RCC 7860 (cell line): ENCODE results near the gene NFS1.
"Not testable (repeated sequence)": the region's sequence is repeated elsewhere in the genome, so short reads cannot be mapped to it uniquely, and the experiment has no call there.

Source experiments
- DNase-seq: peaks from one replicate; pipeline ENCODE4 v3.0.0-alpha.2; 2015; ENCODE audit warnings: low spot score
- FAIRE-seq: peaks from 2 replicates; lab custom pipeline; 2012; peaks lifted over from hg19 to GRCh38; lab: Jason Lieb, UNC

The NFS1 gene

GRCh38 chr20:35729836-35730582, 30.9 kb upstream of the NFS1 start:
- DNase-seq = no peak
- no peak for FAIRE-seq

DNA sequence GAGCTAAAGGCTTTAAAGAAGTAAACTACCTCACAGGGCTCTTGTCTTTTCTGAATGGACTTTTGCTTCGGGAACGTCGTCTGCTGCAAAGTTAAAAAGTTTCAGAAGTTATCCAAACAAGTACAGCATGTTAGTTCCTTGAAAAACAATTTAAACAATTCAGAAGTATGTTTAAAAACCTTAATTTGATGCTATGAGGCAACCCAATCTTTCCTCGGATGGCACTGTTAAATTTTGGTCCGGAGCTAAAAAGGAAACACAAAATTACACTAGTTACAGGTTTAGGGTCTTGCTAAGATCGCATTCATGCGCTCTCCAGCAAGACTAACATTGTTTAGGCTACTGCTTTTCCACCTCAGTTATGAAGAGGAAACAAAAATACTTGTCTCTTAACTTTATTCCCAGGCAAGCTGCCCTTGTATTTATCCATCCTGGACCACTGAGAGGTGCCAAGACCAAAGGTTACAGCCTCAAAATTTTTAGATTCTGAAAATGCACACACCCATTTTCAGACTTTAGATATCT, 30.2 kb upstream of the NFS1 start:
- no peak for DNase-seq
- no peak for FAIRE-seq

DNA sequence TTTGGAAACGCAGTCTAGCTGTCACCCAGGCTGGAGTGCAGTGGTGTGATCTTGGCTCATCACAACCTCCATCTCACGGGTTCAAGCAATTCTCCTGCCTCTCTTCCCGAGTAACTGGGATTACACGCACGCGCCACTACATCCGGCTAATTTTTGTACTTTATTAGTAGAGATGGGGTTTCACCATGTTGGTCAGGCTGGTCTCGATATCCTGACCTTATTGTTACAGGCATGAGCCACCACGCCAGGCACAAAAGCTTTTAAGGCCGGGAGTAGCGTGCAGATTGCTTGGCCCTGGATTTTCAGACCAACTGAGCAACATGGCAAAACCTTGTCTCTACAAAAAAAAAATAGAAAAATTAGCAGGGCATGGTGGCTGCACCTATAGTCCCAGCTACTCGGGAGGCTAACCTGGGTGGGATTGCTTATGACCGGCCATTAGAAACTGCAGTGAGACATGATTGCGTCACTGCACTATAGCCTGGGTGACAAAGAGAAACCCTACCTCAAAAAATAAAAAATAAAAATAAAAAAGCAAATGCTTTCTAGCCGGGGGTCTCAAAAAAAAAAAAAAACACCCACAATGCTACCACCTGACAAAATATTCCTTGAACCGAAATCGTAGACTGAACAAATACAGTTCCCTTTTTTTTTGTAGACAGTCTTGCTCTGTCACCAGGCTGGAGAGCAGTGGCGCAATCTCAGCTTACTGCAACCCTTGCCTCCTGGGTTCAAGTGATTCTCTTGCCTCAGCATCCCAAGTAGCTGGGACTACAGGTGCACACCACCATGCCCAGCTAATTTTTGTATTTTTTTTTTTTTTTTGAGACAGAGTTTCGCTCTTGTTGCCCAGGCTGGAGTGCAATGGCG, 27.9 kb upstream of the NFS1 start:
- FAIRE-seq = no peak
- no peak for DNase-seq

DNA sequence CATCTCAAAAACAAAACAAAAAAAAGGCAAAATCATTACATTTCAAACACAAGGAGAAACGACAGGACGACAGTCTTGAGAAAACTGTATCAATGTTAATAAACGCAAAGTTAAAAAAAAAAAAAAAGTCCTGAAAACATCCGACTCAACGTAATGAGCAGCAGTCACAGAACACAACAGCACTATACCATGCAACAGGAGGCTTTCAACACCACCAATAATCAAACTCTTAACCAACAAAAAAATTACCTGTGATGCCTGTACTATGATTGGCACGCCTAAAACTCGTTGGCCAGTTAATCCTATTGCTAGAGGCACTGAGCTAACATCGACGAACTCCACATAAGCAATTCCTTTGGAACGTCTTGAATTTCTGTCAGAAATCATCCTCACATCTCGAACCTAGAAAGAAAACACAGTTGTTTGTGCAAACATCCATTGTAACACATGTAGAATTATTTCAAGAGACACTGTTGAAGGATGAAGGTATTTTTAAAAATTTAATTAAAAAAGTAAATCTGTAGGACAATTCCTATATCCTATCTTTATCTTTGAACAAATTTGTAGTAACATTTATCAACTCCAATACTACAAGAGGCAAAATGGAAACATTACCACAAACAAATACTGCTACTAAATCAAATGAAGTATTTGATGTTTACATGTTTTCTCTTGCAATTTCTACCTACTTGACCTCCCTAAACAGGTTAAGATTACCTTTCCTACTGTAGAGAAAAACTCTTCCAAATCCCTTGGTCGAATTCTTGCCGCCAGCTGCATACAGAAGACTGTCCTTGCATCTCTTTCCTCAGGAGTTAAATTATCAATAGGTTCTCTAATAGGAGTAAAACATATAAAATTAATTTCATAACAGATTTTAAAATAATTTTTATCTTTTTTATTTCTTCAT, 25.4 kb upstream of the NFS1 start:
- no peak for DNase-seq

GRCh38 chr20:35723652-35724320, 24.6 kb upstream of the NFS1 start:
- FAIRE-seq = not testable (repeated sequence)

More for the DNA sequence above, 25.4 kb upstream of the NFS1 start:
- no peak for FAIRE-seq

GRCh38 chr20:35723275-35723639, 24.1 kb upstream of the NFS1 start:
- not testable (repeated sequence) for DNase-seq, FAIRE-seq

More at GRCh38 chr20:35723652-35724320, 24.6 kb upstream of the NFS1 start:
- DNase-seq = not testable (repeated sequence)

DNA sequence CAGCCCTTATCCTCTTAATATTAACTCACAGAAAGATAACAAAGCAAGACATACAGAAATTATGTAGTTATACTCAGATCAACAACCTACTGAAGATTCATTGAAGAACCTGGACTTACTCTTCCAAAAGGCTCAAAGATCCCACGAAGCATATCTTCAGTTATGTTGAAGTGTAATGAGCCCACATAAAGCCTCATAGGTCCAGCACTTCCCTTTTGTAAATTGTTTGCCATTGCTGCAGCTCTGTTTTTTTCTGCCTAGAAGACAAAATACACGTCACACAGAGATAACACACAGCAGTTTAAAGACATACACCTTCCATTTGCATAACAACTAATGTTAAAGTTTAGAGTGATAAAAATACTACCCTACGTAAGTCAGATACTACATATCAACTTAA, 22.5 kb upstream of the NFS1 start:
- DNase-seq (no peak), FAIRE-seq (no peak)

GRCh38 chr20:35721219-35721618, 22.1 kb upstream of the NFS1 start:
- FAIRE-seq (no peak), DNase-seq (no peak)

GRCh38 chr20:35720165-35721123, 21.3 kb upstream of the NFS1 start:
- DNase-seq (no peak), FAIRE-seq (no peak)

GRCh38 chr20:35719717-35720116, 20.6 kb upstream of the NFS1 start:
- DNase-seq (no peak), FAIRE-seq (no peak)

GRCh38 chr20:35718972-35719635, 20.0 kb upstream of the NFS1 start:
- no peak for FAIRE-seq
- DNase-seq = no peak

- FAIRE-seq, DNase-seq: not testable (repeated sequence)
Measured at GRCh38 chr20:35718321-35718720, 19.2 kb upstream of the NFS1 start.

GRCh38 chr20:35716330-35716729, 17.2 kb upstream of the NFS1 start:
- FAIRE-seq = no peak

GRCh38 chr20:35715652-35716051, 16.5 kb upstream of the NFS1 start:
- FAIRE-seq = no peak
- DNase-seq = no peak

More at GRCh38 chr20:35716330-35716729, 17.2 kb upstream of the NFS1 start:
- DNase-seq = no peak

GRCh38 chr20:35714127-35714526, 15.0 kb upstream of the NFS1 start:
- no peak for FAIRE-seq
- DNase-seq = no peak

- not testable (repeated sequence) for DNase-seq, FAIRE-seq
Measured at GRCh38 chr20:35713120-35713519, 14.0 kb upstream of the NFS1 start.

DNA sequence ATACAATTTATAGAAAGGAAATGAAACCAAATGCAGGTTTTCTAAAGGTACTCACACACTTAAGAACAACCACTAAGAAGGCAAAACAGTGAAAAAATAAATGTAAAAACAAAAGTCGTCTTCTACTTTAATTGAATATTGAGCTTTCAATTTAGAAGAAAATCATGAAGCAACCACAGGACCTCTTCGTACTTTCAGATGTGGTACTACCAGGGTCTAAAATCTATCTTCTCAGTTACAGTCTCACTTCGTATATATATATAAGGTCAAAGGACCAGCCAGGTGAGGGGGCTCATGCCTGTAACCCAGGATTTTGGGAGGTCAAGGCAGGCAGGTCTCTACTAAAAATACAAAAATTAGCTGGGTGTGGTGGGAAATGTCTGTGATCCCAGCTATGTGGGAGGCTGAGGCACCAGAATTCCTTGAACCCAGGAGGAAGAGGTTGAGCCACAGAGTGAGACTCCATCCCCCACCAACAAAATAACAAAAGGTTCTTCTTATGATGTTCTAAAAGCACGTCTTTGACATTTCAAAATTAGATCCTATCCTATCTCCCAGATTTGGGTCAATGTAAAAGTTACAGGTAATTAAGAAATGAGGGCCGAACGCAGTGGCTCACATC, 12.5 kb upstream of the NFS1 start:
- DNase-seq = no peak
- no peak for FAIRE-seq
